ENCODE data around the gene ING1.
"Not testable (repeated sequence)": the region's sequence is repeated elsewhere in the genome, so short reads cannot be mapped to it uniquely, and the experiment has no call there.

ING1 gene

GRCh38 chr13:110713642-110713952 lies at the start of gene ING1:
Gene ING1 (plus strand): TSS chr13:110713700. CDS start chr13:110714150, 450 bp downstream.
- no peak for DNase-seq

- DNase-seq = no peak
These were observed 49.5 kb upstream of the ING1 start for GRCh38 chr13:110664041-110664440.

- DNase-seq = no peak
These were observed 48.8 kb upstream of the ING1 start for GRCh38 chr13:110664673-110665072.

- no peak for DNase-seq
These were observed 47.8 kb upstream of the ING1 start for GRCh38 chr13:110665491-110666254.

DNA sequence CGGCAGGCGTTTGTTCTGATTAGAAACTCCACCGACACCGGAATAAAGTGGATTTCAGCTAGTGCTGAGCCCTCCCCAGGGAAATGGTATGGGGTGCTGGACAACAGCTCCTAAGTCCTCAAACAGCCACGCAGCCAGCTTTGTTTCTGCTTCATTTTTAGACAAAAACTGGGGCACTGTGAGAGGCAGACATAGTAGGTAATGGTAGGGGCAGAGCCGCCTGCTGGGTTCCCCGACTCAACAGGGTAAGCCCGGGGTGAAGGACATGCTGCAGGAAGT lies 47.3 kb upstream of the ING1 start:
- no peak for DNase-seq

GRCh38 chr13:110669036-110669435 lies 44.5 kb upstream of the ING1 start:
- no peak for DNase-seq

GRCh38 chr13:110669814-110670213 lies 43.7 kb upstream of the ING1 start:
- DNase-seq = not testable (repeated sequence)

GRCh38 chr13:110676595-110677587 lies 36.6 kb upstream of the ING1 start:
- no peak for DNase-seq

GRCh38 chr13:110677731-110678545 lies 35.6 kb upstream of the ING1 start:
- no peak for DNase-seq

GRCh38 chr13:110680852-110681251 lies 32.6 kb upstream of the ING1 start:
- no peak for DNase-seq

DNA sequence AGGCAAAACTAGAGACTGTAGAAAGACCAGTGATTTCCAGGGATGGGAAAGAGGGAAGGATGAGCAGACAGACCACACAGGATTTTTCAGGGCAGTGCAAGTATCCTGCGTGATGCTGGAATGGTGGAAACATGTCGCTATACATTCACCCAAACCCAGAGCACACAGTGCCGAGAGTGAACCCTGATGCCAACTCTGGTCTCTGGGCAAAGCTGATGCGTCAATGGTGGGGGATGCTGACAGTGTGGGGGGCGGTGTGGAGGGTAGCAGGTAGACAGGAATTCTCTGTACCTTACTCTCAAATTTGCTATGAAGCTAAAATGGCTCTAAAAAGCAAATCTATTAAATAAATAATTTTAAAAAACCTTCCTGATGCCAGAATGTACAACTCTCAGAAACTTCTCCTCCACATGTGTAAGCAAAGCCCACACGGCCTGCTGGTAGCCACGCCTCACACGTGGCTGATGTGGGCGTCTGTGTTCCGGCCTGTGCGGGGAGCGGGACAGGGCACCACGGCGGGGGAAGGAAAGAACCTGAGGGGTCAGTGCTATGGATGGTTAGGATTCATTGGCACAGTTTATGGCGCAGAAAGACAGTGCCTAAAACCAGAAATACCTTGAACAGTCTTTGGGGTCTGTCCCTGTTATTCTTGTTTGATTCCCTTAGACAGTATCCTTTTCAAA lies 31.5 kb upstream of the ING1 start:
- no peak for DNase-seq

GRCh38 chr13:110682746-110683145 lies 30.8 kb upstream of the ING1 start:
- DNase-seq = no peak

- DNase-seq = no peak
These were observed 30.2 kb upstream of the ING1 start for GRCh38 chr13:110683203-110683883.

- no peak for DNase-seq
These were observed 29.6 kb upstream of the ING1 start for GRCh38 chr13:110683921-110684320.

- no peak for DNase-seq
These were observed 29.0 kb upstream of the ING1 start for GRCh38 chr13:110684388-110685056.

DNA sequence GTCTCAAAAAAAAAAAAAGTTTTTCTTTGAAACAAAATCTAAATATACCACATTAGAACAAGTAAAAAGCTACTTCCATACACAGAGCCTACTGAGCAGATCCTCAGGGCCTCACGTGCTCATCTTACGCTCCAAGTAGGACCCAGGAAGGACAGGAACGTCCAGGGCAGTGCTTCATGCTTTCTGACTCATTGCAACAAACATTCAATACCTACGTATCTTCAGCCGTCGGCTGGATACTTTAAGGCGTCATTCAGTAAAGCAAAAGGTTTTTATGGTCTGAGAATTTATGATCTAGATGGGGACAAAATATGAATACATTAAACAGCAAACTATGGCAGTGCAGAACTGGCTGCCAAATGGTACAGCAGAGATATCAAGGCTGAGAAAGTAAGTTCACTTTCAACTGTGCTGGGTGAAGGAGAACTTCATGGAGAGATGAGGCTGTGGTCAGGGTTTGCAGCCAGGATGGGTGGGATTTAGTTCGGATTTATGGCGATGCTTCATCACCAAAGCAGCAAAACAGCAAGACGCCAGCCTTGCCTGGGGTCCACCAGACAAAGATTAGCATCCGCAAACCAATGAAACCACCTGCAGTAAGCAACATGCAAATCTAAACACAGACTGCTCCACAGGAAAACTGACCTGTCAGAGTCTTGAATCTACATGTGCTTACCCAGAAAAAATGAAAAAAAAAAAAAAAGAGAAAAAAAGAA lies 28.0 kb upstream of the ING1 start:
- DNase-seq = no peak

- DNase-seq = no peak
These were observed 25.8 kb upstream of the ING1 start for GRCh38 chr13:110687736-110688135.

DNA sequence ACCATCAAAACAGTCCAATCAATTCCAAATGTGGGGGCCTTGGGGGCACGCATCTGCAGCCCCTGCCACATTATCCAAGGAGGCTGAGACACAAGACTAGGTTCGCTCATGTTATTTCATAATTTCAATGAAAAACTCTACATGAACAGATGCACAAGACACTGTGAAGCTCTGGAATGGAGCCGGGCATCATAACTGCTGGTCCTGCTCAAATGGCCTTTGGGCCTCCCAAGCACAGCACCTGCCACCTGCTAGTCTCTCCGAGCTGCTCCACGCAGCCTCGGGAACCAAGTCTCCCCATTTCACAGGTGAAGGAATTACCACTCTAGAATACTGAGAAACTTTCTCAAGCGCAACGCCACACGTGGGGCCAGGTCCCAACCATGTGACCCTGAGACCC lies 24.5 kb upstream of the ING1 start:
- no peak for DNase-seq

- DNase-seq = no peak
These were observed 23.8 kb upstream of the ING1 start for GRCh38 chr13:110689711-110690110.

DNA sequence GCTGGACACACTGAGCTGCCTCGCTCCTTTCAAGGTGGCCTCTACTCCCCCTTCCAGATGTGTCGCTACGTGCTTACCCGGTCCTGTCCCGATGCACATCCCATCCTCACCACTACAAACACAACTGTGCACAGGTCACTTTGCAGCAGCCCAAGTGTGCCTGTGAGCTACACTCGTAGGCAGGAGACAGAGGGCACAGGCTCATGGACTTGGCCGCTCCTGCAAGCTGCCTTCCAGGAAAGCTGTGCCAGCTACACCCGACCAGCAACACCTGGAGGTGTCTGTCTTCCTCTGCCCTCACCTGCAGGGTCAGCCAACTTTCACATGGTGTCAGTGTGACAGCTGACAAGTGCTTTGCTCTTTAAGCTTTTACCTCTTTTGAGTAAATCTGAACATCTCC lies 23.0 kb upstream of the ING1 start:
- no peak for DNase-seq

DNA sequence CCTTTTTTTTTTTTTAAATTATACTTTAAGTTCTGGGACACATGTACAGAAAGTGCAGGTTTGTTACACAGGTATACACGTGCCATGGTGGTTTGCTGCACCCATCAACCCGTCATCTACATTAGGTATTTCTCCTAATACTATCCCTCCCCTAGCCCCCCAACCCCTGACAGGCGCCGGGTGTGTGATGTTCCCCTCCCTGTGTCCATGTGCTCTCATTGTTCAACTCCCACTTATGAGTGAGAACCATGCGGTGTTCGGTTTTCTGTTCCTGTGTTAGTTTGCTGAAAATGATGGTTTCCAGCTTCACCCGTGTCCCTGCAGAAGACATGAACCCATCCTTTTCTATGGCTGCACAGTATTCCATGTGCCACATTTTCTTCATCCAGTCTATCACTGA lies 17.7 kb upstream of the ING1 start:
- not testable (repeated sequence) for DNase-seq
